T-helper 2 cell treated with Interferon-gamma antibody and Interleukin-4, amounts not matched to agents 5 μg/mL and 100 μg/mL, for 36 hours (primary cell): ENCODE data around the gene FCRL3.
"Not testable (repeated sequence)": the region's sequence is repeated elsewhere in the genome, so short reads cannot be mapped to it uniquely, and the experiment has no call there.

Experiments
- DNase-seq: peaks from one replicate; pipeline ENCODE4 v3.0.0; 2021; ENCODE audit warnings: low spot score
- H3K27ac Mint-ChIP-seq: one replicate; pipeline ENCODE4 v1.8.0; 2021; ENCODE audit warnings: mild to moderate bottlenecking, mixed read lengths
- H3K27me3 Mint-ChIP-seq: one replicate; pipeline ENCODE4 v1.8.0; 2021; ENCODE audit warnings: low read depth, mixed read lengths
- H3K36me3 Mint-ChIP-seq: one replicate; pipeline ENCODE4 v1.8.0; 2021; ENCODE audit warnings: low read depth, mixed read lengths
- H3K4me1 Mint-ChIP-seq: one replicate; pipeline ENCODE4 v1.8.0; 2021; ENCODE audit warnings: low read depth, mixed read lengths
- H3K4me3 Mint-ChIP-seq: one replicate; pipeline ENCODE4 v1.8.0; 2022; ENCODE audit warnings: mild to moderate bottlenecking, moderate library complexity, mixed read lengths
- H3K9me3 Mint-ChIP-seq: one replicate; pipeline ENCODE4 v1.8.0; 2021; ENCODE audit warnings: mixed read lengths

Gene FCRL3

GRCh38 chr1:157700732-157701131 is at the start of gene FCRL3:
Gene FCRL3, minus strand, starts transcription at chr1:157700769. Its CDS starts 280 bp downstream, at chr1:157700489.
- no peaks in the 10 kb centered on the region for H3K4me1 Mint-ChIP-seq
- H3K4me3 Mint-ChIP-seq = no peak within 1 kb of the TSS
- no peak within 1 kb of the TSS for H3K27ac Mint-ChIP-seq
- H3K36me3 Mint-ChIP-seq = no peaks in the 10 kb centered on the region
- no peaks in the 10 kb centered on the region for H3K27me3 Mint-ChIP-seq
- no peak for DNase-seq
- H3K9me3 Mint-ChIP-seq = no peaks in the 10 kb centered on the region

GRCh38 chr1:157748262-157748817 is 47.8 kb upstream of the FCRL3 start:
- Mint-ChIP-seq H3K4me1 (no peaks in the 10 kb centered on the region), H3K36me3 (no peaks in the 10 kb centered on the region), H3K9me3 (no peaks in the 10 kb centered on the region), H3K27me3 (no peaks in the 10 kb centered on the region), H3K4me3 (no peak overlapping the region), H3K27ac (no peak overlapping the region)
- no peak for DNase-seq

GRCh38 chr1:157739229-157739901 is 38.8 kb upstream of the FCRL3 start:
- Mint-ChIP-seq H3K9me3 (no peaks in the 10 kb centered on the region), H3K36me3 (no peaks in the 10 kb centered on the region), H3K27ac (no peak overlapping the region), H3K4me1 (no peaks in the 10 kb centered on the region), H3K27me3 (no peaks in the 10 kb centered on the region), H3K4me3 (no peak overlapping the region)
- DNase-seq = no peak

GRCh38 chr1:157735991-157736390 is 35.4 kb upstream of the FCRL3 start:
- not testable (repeated sequence) for H3K4me3 Mint-ChIP-seq, H3K36me3 Mint-ChIP-seq, DNase-seq, H3K27ac Mint-ChIP-seq, H3K9me3 Mint-ChIP-seq, H3K4me1 Mint-ChIP-seq, H3K27me3 Mint-ChIP-seq

- H3K9me3 Mint-ChIP-seq = no peaks in the 10 kb centered on the region
- no peaks in the 10 kb centered on the region for H3K4me1 Mint-ChIP-seq
- H3K27me3 Mint-ChIP-seq = no peaks in the 10 kb centered on the region
- H3K4me3 Mint-ChIP-seq = no peak overlapping the region
- H3K36me3 Mint-ChIP-seq = no peaks in the 10 kb centered on the region
- no peak overlapping the region for H3K27ac Mint-ChIP-seq
- no peak for DNase-seq
Measured at GRCh38 chr1:157734321-157734720, 33.8 kb upstream of the FCRL3 start.

GRCh38 chr1:157732755-157733154 is 32.2 kb upstream of the FCRL3 start:
- no peak for DNase-seq
- no peaks in the 10 kb centered on the region for H3K4me1 Mint-ChIP-seq

GRCh38 chr1:157725221-157725577 is 24.6 kb upstream of the FCRL3 start:
- H3K4me1 Mint-ChIP-seq = no peaks in the 10 kb centered on the region
- no peak overlapping the region for H3K27ac Mint-ChIP-seq
- no peaks in the 10 kb centered on the region for H3K27me3 Mint-ChIP-seq
- DNase-seq = no peak
- H3K9me3 Mint-ChIP-seq = peaks cover 15% of the 10 kb centered on the region
- no peak overlapping the region for H3K4me3 Mint-ChIP-seq
- H3K36me3 Mint-ChIP-seq = no peaks in the 10 kb centered on the region

More at GRCh38 chr1:157732755-157733154, 32.2 kb upstream of the FCRL3 start:
- Mint-ChIP-seq H3K9me3 (no peaks in the 10 kb centered on the region), H3K27me3 (no peaks in the 10 kb centered on the region), H3K4me3 (no peak overlapping the region), H3K36me3 (no peaks in the 10 kb centered on the region), H3K27ac (no peak overlapping the region)

- Mint-ChIP-seq H3K4me1 (no peaks in the 10 kb centered on the region), H3K9me3 (peaks cover 15% of the 10 kb centered on the region), H3K27ac (no peak overlapping the region), H3K27me3 (no peaks in the 10 kb centered on the region), H3K36me3 (no peaks in the 10 kb centered on the region), H3K4me3 (no peak overlapping the region)
- DNase-seq = no peak
Measured at GRCh38 chr1:157724537-157725220, 24.1 kb upstream of the FCRL3 start.

GRCh38 chr1:157723157-157723556 is 22.6 kb upstream of the FCRL3 start:
- DNase-seq = no peak
- Mint-ChIP-seq H3K36me3 (no peaks in the 10 kb centered on the region), H3K27me3 (no peaks in the 10 kb centered on the region), H3K4me3 (no peak overlapping the region), H3K4me1 (no peaks in the 10 kb centered on the region), H3K27ac (no peak overlapping the region), H3K9me3 (peaks cover 15% of the 10 kb centered on the region)

GRCh38 chr1:157721985-157722384 is 21.4 kb upstream of the FCRL3 start:
- H3K27me3 Mint-ChIP-seq = no peaks in the 10 kb centered on the region
- H3K36me3 Mint-ChIP-seq = no peaks in the 10 kb centered on the region
- no peak for DNase-seq
- peaks cover 15% of the 10 kb centered on the region for H3K9me3 Mint-ChIP-seq
- H3K27ac Mint-ChIP-seq = no peak overlapping the region
- H3K4me1 Mint-ChIP-seq = no peaks in the 10 kb centered on the region
- no peak overlapping the region for H3K4me3 Mint-ChIP-seq

- Mint-ChIP-seq H3K27me3 (no peaks in the 10 kb centered on the region), H3K4me1 (no peaks in the 10 kb centered on the region), H3K27ac (no peak overlapping the region), H3K4me3 (no peak overlapping the region), H3K9me3 (peaks cover 1% of the 10 kb centered on the region), H3K36me3 (no peaks in the 10 kb centered on the region)
- no peak for DNase-seq
Measured at GRCh38 chr1:157715736-157716135, 15.2 kb upstream of the FCRL3 start.

GRCh38 chr1:157711802-157712201 is 11.2 kb upstream of the FCRL3 start:
- no peak for DNase-seq
- Mint-ChIP-seq H3K27ac (no peak overlapping the region), H3K27me3 (no peaks in the 10 kb centered on the region), H3K4me1 (no peaks in the 10 kb centered on the region), H3K9me3 (no peaks in the 10 kb centered on the region), H3K36me3 (no peaks in the 10 kb centered on the region), H3K4me3 (no peak overlapping the region)

- H3K4me3 Mint-ChIP-seq = no peak overlapping the region
- H3K4me1 Mint-ChIP-seq = no peaks in the 10 kb centered on the region
- no peaks in the 10 kb centered on the region for H3K27me3 Mint-ChIP-seq
- H3K36me3 Mint-ChIP-seq = no peaks in the 10 kb centered on the region
- DNase-seq = no peak
- no peaks in the 10 kb centered on the region for H3K9me3 Mint-ChIP-seq
- no peak overlapping the region for H3K27ac Mint-ChIP-seq
Measured at GRCh38 chr1:157704878-157705277, 4.3 kb upstream of the FCRL3 start.

- H3K9me3 Mint-ChIP-seq = no peaks in the 10 kb centered on the region
- no peak overlapping the region for H3K4me3 Mint-ChIP-seq
- no peaks in the 10 kb centered on the region for H3K4me1 Mint-ChIP-seq
- H3K27me3 Mint-ChIP-seq = no peaks in the 10 kb centered on the region
- no peaks in the 10 kb centered on the region for H3K36me3 Mint-ChIP-seq
- DNase-seq = no peak
- H3K27ac Mint-ChIP-seq = no peak overlapping the region
Measured at GRCh38 chr1:157703981-157704380, 3.4 kb upstream of the FCRL3 start.
